ENCODE data around the gene NPPB.

DNA sequence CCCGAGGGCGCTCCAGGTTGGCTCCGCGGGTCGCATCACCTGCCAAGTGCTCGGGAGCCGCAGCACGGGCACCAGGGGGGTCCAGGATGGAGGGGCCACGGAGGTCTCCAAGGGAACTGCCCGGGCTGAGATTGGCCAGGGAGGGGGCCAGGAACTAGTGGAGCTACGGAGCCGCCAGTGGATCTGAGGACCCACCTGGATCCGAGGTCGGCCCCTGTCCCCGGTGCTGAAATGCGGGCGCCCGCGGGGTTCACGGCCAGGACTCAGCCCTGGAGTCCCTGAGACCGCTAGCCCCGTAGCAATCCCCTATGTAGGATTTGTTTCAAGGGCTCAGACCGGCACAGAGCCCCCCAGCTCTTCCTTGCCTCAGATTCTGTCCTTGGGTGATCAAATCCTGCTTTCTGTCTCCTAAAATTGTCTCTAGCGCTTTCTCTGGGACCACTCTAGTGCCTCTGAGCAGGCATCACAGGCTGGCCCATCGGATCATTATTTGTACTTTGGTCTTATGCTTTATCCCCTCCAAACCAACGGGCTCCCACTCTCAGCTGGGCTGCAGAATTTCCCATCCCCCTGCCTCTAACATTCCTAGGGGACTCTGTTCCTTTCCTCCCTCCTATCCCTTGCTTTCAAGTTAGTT is 40.2 kb upstream of the NPPB start:
- TF ChIP-seq EP300 (IDR thresholded peaks at IDR 0.05) = no peak
- no peak for TF ChIP-seq POLR2A (IDR thresholded peaks at IDR 0.05)

Measured in stomach (tissue), 4 donors.